Activated naive CD4-positive, alpha-beta T cell treated with anti-CD3 and anti-CD28 coated beads for 36 hours (primary cell): Measurements from ENCODE around the gene HSPB9. TPM values are rescaled to one million over a fixed set of nuclear protein-coding genes. Genes with fewer than 3 reads are reported as not detected.

Source experiments
- CTCF ChIA-PET: fragments of 350-600 bp; sonication (Branson Sonifier 250); formaldehyde crosslinking; loops from one replicate; lab custom pipeline; 2021; ENCODE audit warnings: antibody characterized with exemption; lab: Charles Lee
- DNase-seq: peaks from one replicate; pipeline ENCODE4 v3.0.0-alpha.2; 2020
- H3K27ac Mint-ChIP-seq: one replicate; pipeline ENCODE4 v1.8.0; 2021; ENCODE audit warnings: mild to moderate bottlenecking, mixed read lengths
- H3K27me3 Mint-ChIP-seq: one replicate; pipeline ENCODE4 v1.8.0; 2021; ENCODE audit warnings: low read depth, mixed read lengths
- H3K36me3 Mint-ChIP-seq: one replicate; pipeline ENCODE4 v1.8.0; 2021; ENCODE audit warnings: low read depth, mixed read lengths
- H3K4me1 Mint-ChIP-seq: one replicate; pipeline ENCODE4 v1.8.0; 2021; ENCODE audit warnings: low read depth, mixed read lengths
- H3K4me3 Mint-ChIP-seq: one replicate; pipeline ENCODE4 v1.8.0; 2021; ENCODE audit warnings: mild to moderate bottlenecking, moderate library complexity, mixed read lengths
- H3K9me3 Mint-ChIP-seq: one replicate; pipeline ENCODE4 v1.8.0; 2021; ENCODE audit warnings: mixed read lengths
- intact Hi-C: fragments of 100-400 bp; cut with micrococcal nuclease; formaldehyde crosslinking; loops from one replicate; pipeline ENCODE4 v1.15.1; 2023
- total RNA-seq, 2 experiments: library from RNA; stranded (reverse); gene quantifications; one replicate each; pipeline ENCODE4 v1.2.3, GENCODE V29; 2021

Gene HSPB9
- not detected for total RNA-seq

GRCh38 chr17:42122371-42123303 lies at the start of gene HSPB9:
HSPB9 (plus strand) TSS chr17:42122804; CDS start chr17:42122851, 47 bp downstream.
- CTCF ChIA-PET = interaction anchor here (0.5 kb wide), 1 partner anchor 9 kb away, joined by 3 read pairs; no protein-coding TSS in a partner anchor
- peaks cover 21% of the 10 kb centered on the region for H3K4me1 Mint-ChIP-seq
- no peak for DNase-seq
- H3K9me3 Mint-ChIP-seq = no peaks in the 10 kb centered on the region
- H3K36me3 Mint-ChIP-seq = peaks cover 27% of the 10 kb centered on the region
- no peak within 1 kb of the TSS for H3K27ac Mint-ChIP-seq
- intact Hi-C loops = no loop called here
- peak within 1 kb of the TSS; percentile 59 for H3K4me3 Mint-ChIP-seq
- H3K27me3 Mint-ChIP-seq = no peaks in the 10 kb centered on the region

DNA sequence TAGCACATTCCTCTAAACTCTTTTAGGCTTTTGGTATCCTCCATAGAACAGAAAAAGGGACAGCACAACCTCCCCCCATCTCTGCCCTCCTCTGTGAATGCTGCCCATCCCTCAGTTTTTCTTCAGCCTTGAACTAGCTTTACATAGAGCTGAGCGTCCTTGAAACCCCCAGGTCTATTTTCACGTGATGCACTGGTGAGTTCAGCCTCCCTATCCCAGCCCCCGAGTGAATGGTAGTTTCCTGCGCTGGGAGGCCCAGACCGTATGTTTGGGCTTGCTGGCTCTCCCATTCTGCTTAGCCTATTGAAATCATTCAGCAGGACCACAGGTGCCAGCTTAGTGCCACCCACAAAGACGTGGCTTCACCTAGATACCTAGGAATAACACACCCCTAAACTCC lies 46.8 kb upstream of the HSPB9 start:
- Mint-ChIP-seq H3K4me3 (no peak overlapping the region), H3K4me1 (peaks cover 8% of the 10 kb centered on the region), H3K9me3 (no peaks in the 10 kb centered on the region), H3K36me3 (no peaks in the 10 kb centered on the region), H3K27ac (no peak overlapping the region), H3K27me3 (peaks cover 24% of the 10 kb centered on the region)
- CTCF ChIA-PET = interaction anchor here (0.6 to 1.8 kb wide), 3 partner anchors 8 to 218 kb away, joined by 3 to 7 read pairs (median 4); no protein-coding TSS in a partner anchor
- intact Hi-C loops = no loop called here
- DNase-seq = no peak

DNA sequence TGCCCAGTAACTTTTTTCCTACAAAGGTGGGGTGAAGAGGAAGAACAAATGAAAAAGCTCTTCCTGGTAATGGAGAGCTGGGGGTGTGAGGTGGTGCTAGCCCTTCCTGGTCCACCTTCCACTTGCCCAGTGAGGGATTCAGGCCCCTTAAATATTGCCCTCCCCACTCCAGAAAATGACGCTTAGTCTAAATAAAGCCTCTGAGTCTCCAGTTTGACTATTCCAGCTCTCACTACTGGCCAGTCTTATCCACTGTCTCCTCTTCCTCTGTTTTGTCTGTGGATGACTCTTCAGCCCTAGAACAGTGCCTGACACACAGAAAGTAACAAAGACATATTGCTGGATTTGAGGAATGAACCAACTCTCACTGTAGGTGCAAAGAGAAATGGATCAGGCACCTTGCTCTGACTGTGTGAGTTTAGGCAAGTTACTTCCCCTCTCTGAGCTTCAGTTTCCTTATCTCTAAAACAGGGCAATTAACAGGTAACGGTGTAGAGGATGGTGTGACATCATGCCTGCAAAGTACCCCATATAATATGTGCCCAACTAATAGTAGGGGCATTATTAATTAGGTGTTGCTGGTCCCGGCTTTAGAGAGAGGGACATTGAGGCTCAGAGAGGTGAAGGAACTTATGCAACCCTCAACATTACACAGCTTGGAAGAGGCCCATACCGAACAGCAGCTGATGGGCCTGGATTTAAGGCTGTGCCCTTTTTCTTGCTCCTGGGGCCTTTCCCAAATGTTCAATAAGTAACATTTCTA lies 45.6 kb upstream of the HSPB9 start:
- DNase-seq = no peak
- intact Hi-C loops = no loop called here
- Mint-ChIP-seq H3K27me3 (peaks cover 15% of the 10 kb centered on the region), H3K4me1 (peaks cover 5% of the 10 kb centered on the region), H3K27ac (no peak overlapping the region), H3K36me3 (no peaks in the 10 kb centered on the region), H3K4me3 (no peak overlapping the region), H3K9me3 (no peaks in the 10 kb centered on the region)
- CTCF ChIA-PET = interaction anchor here (0.8 to 1.8 kb wide), 2 partner anchors 10 to 41 kb away, joined by 3 to 7 read pairs; no protein-coding TSS in a partner anchor

DNA sequence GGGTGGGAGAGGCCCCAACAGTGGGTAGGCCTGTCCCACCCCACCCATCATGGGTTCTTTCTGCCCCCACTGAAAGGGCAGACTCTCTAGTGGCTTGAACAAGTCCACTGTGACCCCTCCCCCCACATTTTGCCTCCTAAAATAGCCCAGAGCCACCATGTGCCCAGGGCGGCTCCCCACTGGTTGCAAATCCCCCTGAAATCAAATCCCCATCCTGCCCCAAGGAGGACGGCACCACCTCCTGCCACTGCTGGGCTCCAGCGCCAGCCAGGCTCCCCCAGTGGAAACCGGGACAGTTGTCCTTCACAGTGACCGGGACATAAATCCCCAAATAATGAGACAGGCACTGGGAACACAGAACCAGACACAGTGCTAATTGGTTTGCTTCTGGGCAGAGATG lies 44.8 kb upstream of the HSPB9 start:
- H3K27ac Mint-ChIP-seq = no peak overlapping the region
- CTCF ChIA-PET = no interaction called here
- no peaks in the 10 kb centered on the region for H3K36me3 Mint-ChIP-seq
- peaks cover 2% of the 10 kb centered on the region for H3K4me1 Mint-ChIP-seq
- DNase-seq = no peak
- peaks cover 12% of the 10 kb centered on the region for H3K27me3 Mint-ChIP-seq
- intact Hi-C loops = no loop called here
- no peak overlapping the region for H3K4me3 Mint-ChIP-seq
- H3K9me3 Mint-ChIP-seq = no peaks in the 10 kb centered on the region

DNA sequence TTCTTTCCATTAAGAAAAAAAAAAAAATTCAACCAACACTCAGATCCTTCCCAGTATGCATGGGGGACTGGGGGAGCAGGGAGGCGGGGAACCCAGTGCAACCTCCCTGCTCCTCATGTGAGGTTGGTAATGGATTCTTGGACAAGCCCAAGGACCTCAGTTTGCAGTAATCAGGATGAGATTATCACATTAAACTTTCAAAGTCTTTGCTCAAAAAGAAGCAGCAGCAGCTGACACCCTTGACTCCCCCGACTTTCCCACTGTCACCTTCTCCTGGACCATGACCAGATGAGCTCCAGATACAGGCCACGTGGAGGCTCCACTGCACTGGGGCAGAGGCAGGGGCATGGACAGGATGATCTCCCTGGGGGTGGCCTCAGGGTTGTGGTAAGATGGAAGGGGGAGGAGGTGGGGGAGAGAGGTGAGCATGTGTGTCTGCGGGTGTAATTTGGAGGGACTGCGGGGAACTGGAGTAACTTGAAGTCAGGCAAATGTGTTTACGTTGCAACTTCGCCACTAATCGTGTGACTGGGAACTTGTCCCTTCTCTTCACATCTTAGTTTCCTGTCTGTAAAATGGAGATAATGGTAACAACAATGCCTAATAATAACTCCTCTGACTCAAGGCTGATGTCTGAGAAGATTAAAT lies 44.1 kb upstream of the HSPB9 start:
- CTCF ChIA-PET = interaction anchor here (1.7 kb wide), 1 partner anchor 13 kb away, joined by 4 read pairs; no protein-coding TSS in a partner anchor
- H3K27ac Mint-ChIP-seq = no peak overlapping the region
- H3K9me3 Mint-ChIP-seq = no peaks in the 10 kb centered on the region
- intact Hi-C loops = no loop called here
- peaks cover 5% of the 10 kb centered on the region for H3K27me3 Mint-ChIP-seq
- H3K4me3 Mint-ChIP-seq = no peak overlapping the region
- no peaks in the 10 kb centered on the region for H3K4me1 Mint-ChIP-seq
- H3K36me3 Mint-ChIP-seq = no peaks in the 10 kb centered on the region
- no peak for DNase-seq

DNA sequence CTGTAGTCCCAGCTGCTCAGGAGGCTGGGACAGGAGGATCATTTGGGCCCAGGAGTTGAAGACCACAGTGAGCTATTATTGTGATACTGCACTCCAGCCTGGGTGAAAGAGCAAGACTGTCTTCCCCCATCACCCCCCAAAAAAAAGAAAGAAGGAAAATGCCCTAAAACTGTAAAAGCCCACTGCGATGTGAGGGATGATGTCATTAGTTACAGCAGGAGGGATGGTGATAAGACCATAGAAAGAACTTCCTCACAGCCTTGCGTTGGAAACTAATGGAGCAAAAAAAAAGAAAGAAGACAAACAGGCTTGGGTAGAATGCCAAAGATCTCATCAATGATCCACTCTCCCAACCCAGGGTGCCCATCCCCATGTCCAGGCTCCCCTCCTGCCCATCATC lies 43.1 kb upstream of the HSPB9 start:
- CTCF ChIA-PET = interaction anchor here (0.7 to 1.7 kb wide), 5 partner anchors 12 to 112 kb away, joined by 3 to 5 read pairs (median 4); no protein-coding TSS in a partner anchor
- Mint-ChIP-seq H3K27ac (no peak overlapping the region), H3K27me3 (no peaks in the 10 kb centered on the region)

DNA sequence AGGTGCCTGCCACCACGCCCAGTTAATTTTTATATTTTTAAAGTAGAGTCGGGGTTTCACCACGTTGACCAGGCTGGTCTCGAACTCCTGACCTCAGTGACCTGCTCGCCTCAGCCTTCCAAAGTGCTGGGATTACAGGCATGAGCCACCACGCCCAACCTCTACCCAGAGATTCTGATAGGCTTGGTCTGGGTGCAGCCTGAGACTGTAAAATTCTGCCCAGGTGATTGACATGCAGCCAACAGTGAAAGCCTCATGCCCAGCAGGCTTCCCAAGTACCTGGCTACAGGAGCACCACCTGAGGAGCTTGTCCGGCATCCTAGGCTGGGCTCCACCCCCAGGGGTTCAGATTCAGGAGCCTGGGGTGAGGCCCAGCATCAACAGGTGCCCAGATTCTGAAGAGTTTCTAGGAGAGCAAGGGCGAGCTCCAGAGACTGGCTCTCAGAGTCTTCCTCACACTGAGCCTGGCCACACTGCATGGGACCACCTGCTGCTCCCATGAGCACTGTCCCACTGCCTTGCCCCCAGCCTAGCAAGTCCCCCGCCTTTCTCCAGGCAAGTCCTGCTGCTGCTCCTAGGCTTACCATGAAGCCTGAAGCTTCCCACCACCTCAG lies 41.0 kb upstream of the HSPB9 start:
- Mint-ChIP-seq H3K4me3 (no peak overlapping the region), H3K9me3 (no peaks in the 10 kb centered on the region), H3K36me3 (no peaks in the 10 kb centered on the region), H3K27me3 (no peaks in the 10 kb centered on the region), H3K27ac (no peak overlapping the region), H3K4me1 (no peaks in the 10 kb centered on the region)
- intact Hi-C loops = no loop called here
- CTCF ChIA-PET = no interaction called here
- DNase-seq = no peak

More for the DNA sequence above, 43.1 kb upstream of the HSPB9 start:
- no peaks in the 10 kb centered on the region for H3K36me3 Mint-ChIP-seq
- intact Hi-C loops = no loop called here
- H3K9me3 Mint-ChIP-seq = no peaks in the 10 kb centered on the region
- no peaks in the 10 kb centered on the region for H3K4me1 Mint-ChIP-seq
- no peak overlapping the region for H3K4me3 Mint-ChIP-seq
- no peak for DNase-seq

DNA sequence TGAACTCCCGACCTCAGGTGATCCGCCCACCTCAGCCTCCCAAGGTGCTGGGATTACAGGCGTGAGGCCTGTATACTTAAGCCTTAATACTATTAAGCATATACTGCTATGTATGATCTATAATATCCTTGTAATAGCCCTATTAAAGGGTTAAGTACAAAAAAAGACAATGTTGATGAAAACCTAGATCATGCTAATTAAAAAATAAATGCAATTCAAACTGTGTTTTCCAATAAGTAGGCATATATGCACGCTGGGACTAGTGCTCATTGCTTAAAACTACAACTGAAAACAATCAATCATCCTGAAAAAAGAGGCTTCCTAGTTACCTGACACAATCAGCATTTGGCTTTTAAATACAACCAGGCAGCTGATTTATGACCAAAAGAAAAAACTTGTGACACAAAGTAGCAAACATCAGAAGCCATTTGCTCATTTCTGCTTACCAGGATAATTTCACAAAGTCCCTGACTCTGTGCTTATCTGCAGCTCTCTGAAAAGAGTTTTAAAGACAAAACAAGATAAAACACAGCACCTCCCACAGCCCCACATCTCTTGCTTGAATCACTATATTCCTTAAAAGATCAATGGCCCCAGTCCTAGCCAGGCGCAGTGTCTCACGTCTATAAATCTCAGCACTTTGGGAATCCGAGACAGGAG lies 35.4 kb upstream of the HSPB9 start:
- no peak overlapping the region for H3K4me3 Mint-ChIP-seq
- no peak overlapping the region for H3K27ac Mint-ChIP-seq
- H3K36me3 Mint-ChIP-seq = no peaks in the 10 kb centered on the region
- H3K27me3 Mint-ChIP-seq = no peaks in the 10 kb centered on the region
- CTCF ChIA-PET = no interaction called here
- no peaks in the 10 kb centered on the region for H3K9me3 Mint-ChIP-seq
- H3K4me1 Mint-ChIP-seq = no peaks in the 10 kb centered on the region
- intact Hi-C loops = no loop called here
- DNase-seq = no peak

DNA sequence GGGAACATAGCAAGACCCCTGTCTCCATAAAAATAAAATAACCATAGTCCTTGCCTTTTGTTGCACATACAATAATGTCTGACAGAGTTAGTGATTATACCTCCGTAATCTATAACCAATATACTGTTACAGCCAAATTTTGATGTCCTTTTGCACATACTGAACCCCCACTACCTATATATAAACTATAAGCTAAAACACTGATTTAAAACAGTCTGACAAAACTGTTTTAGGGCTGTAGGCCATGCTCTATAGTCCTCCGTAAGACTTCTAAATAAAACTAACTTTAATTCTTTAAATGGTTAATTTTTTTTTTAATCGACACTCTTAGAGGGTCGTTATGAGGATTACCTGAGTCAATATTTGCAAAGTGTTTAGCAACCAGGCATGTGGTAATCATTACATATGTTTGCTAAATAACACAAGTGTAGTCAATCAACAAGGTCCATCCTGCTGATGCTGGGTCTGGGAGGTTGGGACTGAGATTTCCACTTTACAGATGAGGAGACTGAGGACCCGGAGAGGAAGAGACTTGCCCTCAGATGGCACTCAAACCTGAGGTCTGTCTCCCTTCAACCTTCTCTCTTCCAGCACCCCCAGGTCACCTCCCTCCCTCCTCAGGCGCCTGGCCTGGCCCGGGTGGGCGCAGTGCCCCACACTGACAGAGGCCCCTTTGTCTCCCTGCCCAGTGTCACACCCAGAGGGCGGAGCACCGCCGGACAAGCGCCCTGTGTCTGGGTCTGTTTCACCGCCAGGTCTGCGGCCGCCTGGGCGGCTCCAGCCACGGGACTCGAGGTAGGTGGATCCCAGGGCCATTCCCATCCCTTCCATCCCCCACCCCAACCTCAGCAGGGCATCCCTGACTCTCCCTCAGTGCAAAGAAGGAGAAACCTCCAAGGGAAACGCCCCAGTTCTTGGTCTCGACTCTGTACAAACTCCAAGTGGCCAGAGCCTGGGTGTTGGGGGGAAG lies 34.6 kb upstream of the HSPB9 start:
- no peak overlapping the region for H3K4me3 Mint-ChIP-seq
- intact Hi-C loops = no loop called here
- no peaks in the 10 kb centered on the region for H3K4me1 Mint-ChIP-seq
- H3K9me3 Mint-ChIP-seq = no peaks in the 10 kb centered on the region
- no peaks in the 10 kb centered on the region for H3K36me3 Mint-ChIP-seq
- no peak for DNase-seq
- CTCF ChIA-PET = interaction anchor here (2.2 kb wide), 1 partner anchor 20 kb away, joined by 5 read pairs; no protein-coding TSS in a partner anchor
- no peak overlapping the region for H3K27ac Mint-ChIP-seq
- H3K27me3 Mint-ChIP-seq = no peaks in the 10 kb centered on the region

GRCh38 chr17:42088736-42089135 lies 33.9 kb upstream of the HSPB9 start:
- no peak for DNase-seq
- intact Hi-C loops = no loop called here
- no peaks in the 10 kb centered on the region for H3K27me3 Mint-ChIP-seq
- H3K36me3 Mint-ChIP-seq = no peaks in the 10 kb centered on the region
- H3K9me3 Mint-ChIP-seq = no peaks in the 10 kb centered on the region
- CTCF ChIA-PET = interaction anchor here (2.2 kb wide), 1 partner anchor 21 kb away, joined by 5 read pairs; no protein-coding TSS in a partner anchor
- H3K4me1 Mint-ChIP-seq = no peaks in the 10 kb centered on the region
- no peak overlapping the region for H3K27ac Mint-ChIP-seq
- no peak overlapping the region for H3K4me3 Mint-ChIP-seq
